Measurements from ENCODE around the gene TCP11L1.
"Not testable (repeated sequence)": the region's sequence is repeated elsewhere in the genome, so short reads cannot be mapped to it uniquely, and the experiment has no call there.

The TCP11L1 gene

GRCh38 chr11:33035011-33035410, 4.4 kb upstream of the TCP11L1 start:
- no peak for DNase-seq

- peak; percentile 70 for DNase-seq
Observed at GRCh38 chr11:33040033-33040861, 875 bp downstream of the TCP11L1 start.

- no peak for DNase-seq
Observed at GRCh38 chr11:33040862-33041453, 1.6 kb downstream of the TCP11L1 start.

- no peak for DNase-seq
Observed at GRCh38 chr11:33043221-33043830, 4.0 kb downstream of the TCP11L1 start.

GRCh38 chr11:33044285-33044756, 4.9 kb downstream of the TCP11L1 start:
- DNase-seq, result no peak

- no peak for DNase-seq
Observed at GRCh38 chr11:33045551-33046255, 6.3 kb downstream of the TCP11L1 start.

GRCh38 chr11:33048701-33049100, 9.3 kb downstream of the TCP11L1 start:
- not testable (repeated sequence) for DNase-seq

- DNase-seq, result not testable (repeated sequence)
Observed at GRCh38 chr11:33049565-33050408, 10.4 kb downstream of the TCP11L1 start.

- no peak for DNase-seq
Observed at GRCh38 chr11:33052231-33052630, 12.9 kb downstream of the TCP11L1 start.

- DNase-seq, result no peak
Observed at GRCh38 chr11:33055375-33055774, 16.0 kb downstream of the TCP11L1 start.

- no peak for DNase-seq
Observed at GRCh38 chr11:33057284-33057683, 17.9 kb downstream of the TCP11L1 start.

- no peak for DNase-seq
Observed at GRCh38 chr11:33059331-33060007, 20.1 kb downstream of the TCP11L1 start.

- DNase-seq, result no peak
Observed at GRCh38 chr11:33060271-33060670, 20.9 kb downstream of the TCP11L1 start.

- DNase-seq, result no peak
Observed at GRCh38 chr11:33062137-33062536, 22.8 kb downstream of the TCP11L1 start.

GRCh38 chr11:33063326-33063881, 24.0 kb downstream of the TCP11L1 start:
- no peak for DNase-seq

- no peak for DNase-seq
Observed at GRCh38 chr11:33064033-33064825, 24.9 kb downstream of the TCP11L1 start.

GRCh38 chr11:33064866-33065265, 25.5 kb downstream of the TCP11L1 start:
- no peak for DNase-seq

GRCh38 chr11:33065445-33066178, 26.2 kb downstream of the TCP11L1 start:
- DNase-seq, result peak; percentile 61

GRCh38 chr11:33067294-33067693, 27.9 kb downstream of the TCP11L1 start:
- no peak for DNase-seq

Data from NCI-H1105 treated with DMSO at 0.1 percent for 48 hours (cell line).